K562 (cell line): ENCODE results near the gene GPR26.

Experiments
- HMG20B ChIP-seq: fragments of 250-450 bp; sonication (Bioruptor Pico); IDR thresholded peaks from 2 replicates; pipeline ENCODE4 v1.5.0; 2021; ENCODE audit warnings: mild to moderate bottlenecking
- POLR2A ChIP-seq: fragments of 450-650 bp; conservative IDR thresholded peaks from 2 replicates; pipeline ENCODE4 v1.6.1; 2016
- RBM34 ChIP-seq: fragments of 200-400 bp; formaldehyde crosslinking; IDR thresholded peaks from 2 replicates; pipeline ENCODE4 v1.6.1; 2018; ENCODE audit warnings: low read length, borderline replicate concordance; ENCODE audit not compliant: insufficient read depth
- SMAD1 ChIP-seq: fragments of 150-350 bp; IDR thresholded peaks from 2 replicates; pipeline ENCODE4 v1.6.1; 2014; ENCODE audit warnings: low read length, low read depth; ENCODE audit not compliant: partially characterized antibody
- YY1 ChIP-seq, 3 experiments: IDR thresholded peaks; 2 replicates each; pipeline ENCODE4 v1.6.1; 2011; ENCODE audit warnings: low read length in 2 of 3, mild to moderate bottlenecking in 2 of 3, moderate library complexity in 2 of 3, borderline replicate concordance in 1 of 3, control low read depth in 1 of 3, low read depth in 1 of 3; ENCODE audit not compliant: insufficient read depth in 3 of 3, insufficient replicate concordance in 2 of 3, control insufficient read depth in 1 of 3, insufficient read length in 1 of 3; ENCODE audit errors: extremely low read depth in 1 of 3
- ZFP36 ChIP-seq: fragments of 150-350 bp; IDR thresholded peaks from 2 replicates; pipeline ENCODE4 v1.6.1; 2018; ENCODE audit warnings: low read length, low read depth; ENCODE audit not compliant: partially characterized antibody
- ZNF830 ChIP-seq: fragments of 250-450 bp; sonication (Bioruptor Pico); IDR thresholded peaks from 2 replicates; pipeline ENCODE4 v1.5.0; 2021; ENCODE audit warnings: mild to moderate bottlenecking

- TF ChIP-seq RBM34, result no peak
- TF ChIP-seq ZNF830, result no peak
- no peak for TF ChIP-seq ZFP36
- no peak for TF ChIP-seq YY1 (IDR thresholded peaks at IDR 0.05; ENCODE audit: borderline replicate concordance in 1 of 3, control insufficient read depth in 1 of 3, extremely low read depth in 1 of 3, insufficient read depth in 3 of 3, insufficient read length in 1 of 3, insufficient replicate concordance in 2 of 3, low read depth in 1 of 3, low read length in 2 of 3)
- no peak for TF ChIP-seq POLR2A
- TF ChIP-seq SMAD1, result no peak
- TF ChIP-seq HMG20B, result no peak
These were observed 49.4 kb downstream of the GPR26 start for GRCh38 chr10:123715546-123715945.
